ENCODE measurements around the gene CTIF.

- TF ChIP-seq POLR2A (IDR thresholded peaks at IDR 0.05) (no peak), CTCF (IDR thresholded peaks at IDR 0.05) (no peak)
Measured at GRCh38 chr18:48548921-48549320, 10.1 kb downstream of the CTIF start.
